ENCODE results near the gene MN1.

MN1 gene

DNA sequence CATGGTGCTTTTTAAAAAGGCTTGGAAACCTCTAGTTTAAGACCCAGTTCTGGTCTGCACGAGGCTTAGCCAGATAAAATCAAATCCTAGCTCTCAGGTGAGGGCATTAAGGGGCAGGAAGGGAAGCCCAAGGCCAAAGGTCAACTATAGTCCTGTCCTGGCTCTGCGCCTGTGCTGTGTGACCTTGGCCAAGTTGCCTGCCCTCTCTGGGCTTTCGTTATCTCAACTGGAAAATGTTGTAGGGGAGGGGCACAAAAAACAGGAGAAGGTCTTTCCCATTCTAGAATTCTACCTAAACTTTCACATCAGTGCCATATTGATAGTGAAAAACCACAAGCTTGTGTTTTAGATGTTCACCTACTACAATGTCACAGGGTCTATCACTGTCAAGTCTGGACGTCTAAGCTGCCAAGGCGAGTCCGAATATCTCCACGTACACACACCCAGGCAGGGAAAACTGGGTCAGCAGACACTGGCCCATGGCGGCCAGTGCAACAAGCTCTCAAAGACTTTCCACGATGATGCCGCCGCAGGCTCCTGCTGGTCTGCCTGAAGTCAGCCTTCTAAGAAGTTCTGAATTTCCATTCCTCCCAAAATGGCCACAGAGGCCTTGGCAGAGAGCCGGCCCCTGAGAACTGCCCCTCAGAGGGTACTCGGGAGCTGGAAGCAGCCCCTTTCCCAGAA, 18.0 kb downstream of the MN1 start (continued):
- TF ChIP-seq CSRNP3 (CRISPR knock-in tag; IDR thresholded peaks at IDR 0.05) (no peak), GLIS3 (CRISPR knock-in tag; IDR thresholded peaks at IDR 0.05) (no peak), ZFP30 (CRISPR knock-in tag; IDR thresholded peaks at IDR 0.05) (no peak)
- TF ChIP-seq, protein P1, sequence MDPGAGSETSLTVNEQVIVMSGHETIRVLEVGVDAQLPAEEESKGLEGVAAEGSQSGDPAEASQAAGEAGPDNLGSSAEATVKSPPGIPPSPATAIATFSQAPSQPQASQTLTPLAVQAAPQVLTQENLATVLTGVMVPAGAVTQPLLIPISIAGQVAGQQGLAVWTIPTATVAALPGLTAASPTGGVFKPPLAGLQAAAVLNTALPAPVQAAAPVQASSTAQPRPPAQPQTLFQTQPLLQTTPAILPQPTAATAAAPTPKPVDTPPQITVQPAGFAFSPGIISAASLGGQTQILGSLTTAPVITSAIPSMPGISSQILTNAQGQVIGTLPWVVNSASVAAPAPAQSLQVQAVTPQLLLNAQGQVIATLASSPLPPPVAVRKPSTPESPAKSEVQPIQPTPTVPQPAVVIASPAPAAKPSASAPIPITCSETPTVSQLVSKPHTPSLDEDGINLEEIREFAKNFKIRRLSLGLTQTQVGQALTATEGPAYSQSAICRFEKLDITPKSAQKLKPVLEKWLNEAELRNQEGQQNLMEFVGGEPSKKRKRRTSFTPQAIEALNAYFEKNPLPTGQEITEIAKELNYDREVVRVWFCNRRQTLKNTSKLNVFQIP (CRISPR knock-in tag; IDR thresholded peaks at IDR 0.05; ENCODE audit: borderline replicate concordance, low read depth): no peak

DNA sequence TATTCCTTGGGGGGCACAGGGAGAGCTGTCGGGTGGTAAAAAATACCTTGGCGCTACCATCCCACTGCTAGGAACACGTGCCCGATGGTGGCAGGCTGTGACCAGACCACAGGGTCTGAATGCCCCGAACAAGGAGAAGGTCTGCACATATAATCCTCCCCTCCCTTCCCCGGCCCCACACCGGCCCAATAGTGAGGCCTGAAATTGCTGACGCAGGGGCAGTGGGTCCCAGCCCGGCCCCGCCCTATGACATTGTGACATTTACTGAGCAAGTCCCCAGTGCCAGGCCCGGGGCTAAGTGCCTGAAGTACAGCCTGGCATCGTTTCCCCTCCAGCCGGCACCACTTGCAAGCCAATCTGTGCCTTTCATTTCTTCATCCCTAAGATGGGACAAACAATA, 19.5 kb downstream of the MN1 start:
- no peak for TF ChIP-seq CSRNP3 (CRISPR knock-in tag; IDR thresholded peaks at IDR 0.05)

DNA sequence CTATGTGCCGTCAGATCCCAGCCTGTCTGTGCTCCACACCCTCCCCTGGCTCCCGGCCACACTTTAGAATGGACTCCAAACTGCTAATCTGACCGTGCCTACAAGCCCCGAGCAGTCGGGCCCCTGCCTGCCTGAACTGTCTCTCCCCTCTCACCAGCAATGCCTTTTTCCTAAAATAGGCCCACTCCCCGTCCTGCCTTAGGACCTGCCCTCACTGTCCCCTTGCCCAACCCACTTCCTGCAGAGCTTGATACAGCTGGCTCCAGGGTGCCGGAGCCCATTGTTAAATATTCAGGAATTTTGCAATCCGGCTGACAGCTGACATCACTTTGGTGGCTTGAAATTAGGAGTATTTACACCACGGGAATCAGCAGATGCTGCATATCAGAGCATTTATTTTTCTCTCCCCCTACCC, 21.4 kb downstream of the MN1 start:
- no peak for TF ChIP-seq CREB5 (CRISPR knock-in tag; IDR thresholded peaks at IDR 0.05; ENCODE audit: low read depth)
- TF ChIP-seq, protein P1 (CRISPR knock-in tag; IDR thresholded peaks at IDR 0.05; ENCODE audit: borderline replicate concordance, low read depth): no peak
- TF ChIP-seq TCF4 (CRISPR knock-in tag; IDR thresholded peaks at IDR 0.05; ENCODE audit: borderline replicate concordance): no peak
- TF ChIP-seq BACH2 (CRISPR knock-in tag; IDR thresholded peaks at IDR 0.05; ENCODE audit: borderline replicate concordance): no peak
- TF ChIP-seq, protein P2, sequence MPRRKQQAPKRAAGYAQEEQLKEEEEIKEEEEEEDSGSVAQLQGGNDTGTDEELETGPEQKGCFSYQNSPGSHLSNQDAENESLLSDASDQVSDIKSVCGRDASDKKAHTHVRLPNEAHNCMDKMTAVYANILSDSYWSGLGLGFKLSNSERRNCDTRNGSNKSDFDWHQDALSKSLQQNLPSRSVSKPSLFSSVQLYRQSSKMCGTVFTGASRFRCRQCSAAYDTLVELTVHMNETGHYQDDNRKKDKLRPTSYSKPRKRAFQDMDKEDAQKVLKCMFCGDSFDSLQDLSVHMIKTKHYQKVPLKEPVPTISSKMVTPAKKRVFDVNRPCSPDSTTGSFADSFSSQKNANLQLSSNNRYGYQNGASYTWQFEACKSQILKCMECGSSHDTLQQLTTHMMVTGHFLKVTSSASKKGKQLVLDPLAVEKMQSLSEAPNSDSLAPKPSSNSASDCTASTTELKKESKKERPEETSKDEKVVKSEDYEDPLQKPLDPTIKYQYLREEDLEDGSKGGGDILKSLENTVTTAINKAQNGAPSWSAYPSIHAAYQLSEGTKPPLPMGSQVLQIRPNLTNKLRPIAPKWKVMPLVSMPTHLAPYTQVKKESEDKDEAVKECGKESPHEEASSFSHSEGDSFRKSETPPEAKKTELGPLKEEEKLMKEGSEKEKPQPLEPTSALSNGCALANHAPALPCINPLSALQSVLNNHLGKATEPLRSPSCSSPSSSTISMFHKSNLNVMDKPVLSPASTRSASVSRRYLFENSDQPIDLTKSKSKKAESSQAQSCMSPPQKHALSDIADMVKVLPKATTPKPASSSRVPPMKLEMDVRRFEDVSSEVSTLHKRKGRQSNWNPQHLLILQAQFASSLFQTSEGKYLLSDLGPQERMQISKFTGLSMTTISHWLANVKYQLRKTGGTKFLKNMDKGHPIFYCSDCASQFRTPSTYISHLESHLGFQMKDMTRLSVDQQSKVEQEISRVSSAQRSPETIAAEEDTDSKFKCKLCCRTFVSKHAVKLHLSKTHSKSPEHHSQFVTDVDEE (CRISPR knock-in tag; IDR thresholded peaks at IDR 0.05): no peak
- no peak for TF ChIP-seq ZFP3 (CRISPR knock-in tag; IDR thresholded peaks at IDR 0.05)
- no peak for TF ChIP-seq ZNF565 (CRISPR knock-in tag; conservative IDR thresholded peaks at IDR 0.05; ENCODE audit: low read depth)
- TF ChIP-seq ZNF8 (CRISPR knock-in tag; IDR thresholded peaks at IDR 0.05): no peak
- TF ChIP-seq ZNF70 (CRISPR knock-in tag; IDR thresholded peaks at IDR 0.05): no peak
- no peak for TF ChIP-seq PPARA (CRISPR knock-in tag; IDR thresholded peaks at IDR 0.05; ENCODE audit: borderline replicate concordance)
- TF ChIP-seq ESRRG (CRISPR knock-in tag; IDR thresholded peaks at IDR 0.05): no peak
- TF ChIP-seq PATZ1 (CRISPR knock-in tag; IDR thresholded peaks at IDR 0.05; ENCODE audit: borderline replicate concordance): no peak
- TF ChIP-seq CSDC2 (CRISPR knock-in tag; IDR thresholded peaks at IDR 0.05): no peak
- no peak for ATAC-seq

More for the DNA sequence above, 19.5 kb downstream of the MN1 start:
- ATAC-seq: no peak

Data from SK-N-SH treated with all-trans-retinoic acid at 6 μM for 48 hours (cell line).